GM19397 (cell line): ENCODE data around the gene NKD2.
A peak's percentile ranks its signal among the peaks of the same experiment; 100 is the strongest.
"Not testable (repeated sequence)": the region's sequence is repeated elsewhere in the genome, so short reads cannot be mapped to it uniquely, and the experiment has no call there.

Experiments
- ATAC-seq: cut with Tn5 transposase; IDR thresholded peaks from one replicate; pipeline ENCODE4 v1.9.1; 2021; ENCODE audit warnings: mild to moderate bottlenecking, moderate library complexity; ENCODE audit not compliant: unreplicated experiment

NKD2 gene, protein sequence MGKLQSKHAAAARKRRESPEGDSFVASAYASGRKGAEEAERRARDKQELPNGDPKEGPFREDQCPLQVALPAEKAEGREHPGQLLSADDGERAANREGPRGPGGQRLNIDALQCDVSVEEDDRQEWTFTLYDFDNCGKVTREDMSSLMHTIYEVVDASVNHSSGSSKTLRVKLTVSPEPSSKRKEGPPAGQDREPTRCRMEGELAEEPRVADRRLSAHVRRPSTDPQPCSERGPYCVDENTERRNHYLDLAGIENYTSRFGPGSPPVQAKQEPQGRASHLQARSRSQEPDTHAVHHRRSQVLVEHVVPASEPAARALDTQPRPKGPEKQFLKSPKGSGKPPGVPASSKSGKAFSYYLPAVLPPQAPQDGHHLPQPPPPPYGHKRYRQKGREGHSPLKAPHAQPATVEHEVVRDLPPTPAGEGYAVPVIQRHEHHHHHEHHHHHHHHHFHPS

DNA sequence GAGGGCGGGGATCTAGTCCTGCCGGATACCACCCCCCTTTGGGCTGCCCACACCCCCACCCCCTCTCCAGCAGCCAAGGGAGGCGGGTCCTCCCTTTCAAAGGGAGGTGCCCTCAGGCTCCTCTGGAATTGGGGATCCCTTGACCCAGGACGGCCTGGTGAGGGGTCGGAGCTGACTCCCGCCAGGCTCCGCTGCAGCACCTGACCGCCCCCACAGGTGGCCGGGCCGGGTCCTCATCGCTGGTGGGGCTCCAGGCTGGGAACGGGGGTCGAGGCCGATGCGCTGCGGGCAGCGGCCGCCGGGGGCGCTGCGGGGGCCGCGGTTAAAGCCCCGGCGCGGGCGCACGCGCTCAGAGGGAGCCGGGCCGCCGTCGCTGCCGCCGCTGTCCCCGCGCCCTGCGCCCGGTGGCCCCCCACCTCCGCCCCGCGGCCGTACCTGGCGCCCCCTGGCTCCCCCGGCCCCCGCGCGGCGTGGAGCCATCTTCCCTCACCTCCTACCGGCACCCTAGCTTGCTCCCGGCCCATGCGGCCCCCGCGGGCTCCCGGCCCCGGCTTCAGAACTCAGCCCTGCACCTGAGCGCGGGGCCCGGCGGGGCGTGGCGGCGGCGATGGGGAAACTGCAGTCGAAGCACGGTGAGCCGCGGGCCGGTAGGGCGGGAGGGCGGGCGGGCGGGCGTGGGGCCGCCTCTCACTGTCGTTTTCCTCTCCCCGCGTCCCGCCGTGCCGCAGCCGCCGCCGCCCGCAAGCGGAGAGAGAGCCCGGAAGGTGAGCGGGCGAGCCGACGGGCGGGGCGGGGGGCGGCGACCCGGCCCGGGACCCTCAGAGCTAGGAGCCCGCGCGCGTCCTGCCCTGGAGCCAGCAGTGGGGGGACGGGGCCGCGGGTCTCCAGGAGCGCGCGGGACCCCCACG, at the start of gene NKD2:
NKD2 (plus strand) TSS at position 352 of the 908 bp plus-strand sequence; CDS start at position 608, 256 bp downstream.
- peak; percentile 46 for ATAC-seq

DNA sequence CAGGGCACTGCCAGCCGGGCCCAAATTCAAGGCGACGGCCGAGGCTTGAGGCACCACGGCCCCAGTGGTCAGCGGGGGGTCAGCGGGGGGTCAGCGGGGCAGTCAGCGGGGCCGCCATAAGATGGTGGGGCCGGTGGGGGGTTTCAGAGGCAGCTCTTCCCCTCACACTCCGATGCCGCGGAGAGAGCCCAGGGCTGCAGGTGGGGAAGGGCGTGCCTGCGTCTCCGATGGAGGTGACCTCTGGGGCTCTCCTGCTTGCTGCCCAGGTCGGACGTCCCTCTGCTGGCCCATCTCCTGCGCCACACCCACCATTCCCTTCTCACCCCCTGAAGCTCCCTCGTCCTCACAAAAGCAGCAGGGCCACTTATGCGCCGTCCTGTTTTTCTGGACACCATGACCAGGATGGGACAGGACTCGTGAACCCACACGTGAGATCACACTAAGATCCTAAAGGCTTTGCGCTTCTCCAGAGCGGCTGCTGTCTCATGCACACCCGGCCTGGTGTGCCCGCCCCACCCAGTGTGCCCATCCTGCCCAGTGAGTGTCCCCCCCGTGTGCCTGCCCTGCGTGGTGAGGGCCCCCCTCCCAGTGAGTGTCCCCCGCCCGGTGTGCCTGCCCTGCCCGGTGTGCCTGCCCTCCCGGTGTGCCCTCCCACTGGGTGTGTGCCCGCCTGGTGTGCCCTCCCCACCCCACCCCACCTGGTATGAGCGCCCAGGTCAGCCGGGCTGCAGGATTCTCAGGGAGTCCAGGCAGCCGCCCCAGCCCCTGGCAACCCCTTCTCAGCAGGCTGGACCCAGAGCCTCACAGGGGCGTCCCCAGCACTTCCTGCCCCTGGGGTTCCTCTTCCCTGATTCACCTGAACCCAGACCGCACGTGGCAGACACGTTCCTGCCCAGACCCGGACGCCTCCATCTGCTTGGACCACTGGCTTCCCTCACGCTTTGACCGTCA, 48.7 kb upstream of the NKD2 start:
- no peak for ATAC-seq

DNA sequence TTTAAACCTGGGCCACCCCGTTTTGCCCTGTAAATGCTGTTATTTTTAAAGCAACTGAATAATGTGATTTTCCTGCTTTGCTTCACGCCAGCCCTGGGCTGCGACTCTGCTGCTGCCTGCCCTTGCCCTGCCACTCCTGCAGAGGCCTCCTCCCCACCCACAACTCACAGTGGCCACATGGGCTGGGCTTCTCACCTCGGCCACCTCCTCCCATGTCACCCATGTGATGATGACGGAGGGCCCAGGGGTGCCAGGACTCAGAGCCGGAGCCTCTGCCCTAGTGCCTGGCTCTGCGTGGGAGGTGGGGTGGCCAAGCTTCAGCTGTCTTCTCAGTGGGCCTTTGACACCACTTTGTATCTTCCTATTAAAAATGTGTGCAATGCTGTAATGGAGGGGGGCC, 48.1 kb upstream of the NKD2 start:
- ATAC-seq: no peak

DNA sequence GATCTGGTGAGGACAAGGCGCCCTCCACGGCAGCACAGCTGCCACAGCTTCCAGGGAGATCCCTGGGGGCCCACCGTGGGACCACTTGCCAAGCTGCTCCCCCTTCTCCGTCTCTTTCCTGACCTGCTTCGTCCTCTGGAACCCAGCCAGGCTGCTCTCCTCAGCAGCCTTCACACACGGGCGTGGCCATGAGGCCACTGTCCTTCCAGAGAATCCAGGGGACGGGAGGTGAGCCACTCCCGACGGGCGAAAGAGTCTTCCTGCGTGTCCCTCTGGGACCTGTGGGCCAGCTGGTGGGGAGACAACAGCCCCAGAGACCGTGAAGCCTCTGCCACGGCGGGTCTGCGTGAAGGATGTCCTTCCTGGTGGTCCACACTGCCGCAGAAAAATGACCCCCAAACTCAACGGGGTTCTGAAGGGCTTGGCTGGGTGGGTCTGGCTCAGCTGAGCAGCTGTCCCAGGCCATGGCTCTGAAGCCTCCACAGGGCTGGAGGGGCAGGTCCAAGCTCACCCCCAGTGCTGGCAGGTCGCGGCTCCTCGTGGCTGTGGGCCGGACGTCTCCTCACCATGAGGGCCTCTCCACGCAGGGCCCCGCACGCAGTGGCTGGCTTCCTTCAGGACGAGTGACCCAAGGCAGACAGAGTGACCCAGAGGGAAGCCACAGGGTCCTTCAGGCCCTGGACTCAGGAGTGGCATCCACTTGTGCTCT, 47.4 kb upstream of the NKD2 start:
- no peak for ATAC-seq

DNA sequence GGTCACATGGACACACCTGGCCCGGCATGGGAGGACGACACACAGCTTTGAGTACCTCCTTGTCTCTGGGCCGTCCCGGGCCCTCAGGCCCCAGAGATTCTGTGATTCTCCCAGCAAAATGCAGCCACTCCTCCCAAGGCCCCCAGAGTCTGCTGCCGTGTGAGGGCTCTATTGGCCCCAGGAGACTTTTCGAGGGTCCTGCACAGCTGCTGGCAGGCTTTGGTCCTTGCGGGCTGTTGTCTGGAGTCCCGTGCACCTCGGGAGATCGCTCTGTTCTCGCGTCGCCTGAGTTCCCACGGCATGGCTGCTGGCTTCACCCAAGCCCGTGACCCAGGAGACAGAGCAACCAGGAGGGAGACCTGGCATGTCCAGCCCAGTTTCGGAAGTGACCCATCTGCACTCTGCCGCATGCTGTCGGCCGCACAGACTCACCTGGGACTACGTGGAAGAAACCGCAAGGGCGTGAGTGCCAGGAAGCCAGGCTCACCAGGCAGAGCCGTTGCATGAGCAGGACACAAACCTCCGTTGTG, 46.8 kb upstream of the NKD2 start:
- ATAC-seq: no peak

DNA sequence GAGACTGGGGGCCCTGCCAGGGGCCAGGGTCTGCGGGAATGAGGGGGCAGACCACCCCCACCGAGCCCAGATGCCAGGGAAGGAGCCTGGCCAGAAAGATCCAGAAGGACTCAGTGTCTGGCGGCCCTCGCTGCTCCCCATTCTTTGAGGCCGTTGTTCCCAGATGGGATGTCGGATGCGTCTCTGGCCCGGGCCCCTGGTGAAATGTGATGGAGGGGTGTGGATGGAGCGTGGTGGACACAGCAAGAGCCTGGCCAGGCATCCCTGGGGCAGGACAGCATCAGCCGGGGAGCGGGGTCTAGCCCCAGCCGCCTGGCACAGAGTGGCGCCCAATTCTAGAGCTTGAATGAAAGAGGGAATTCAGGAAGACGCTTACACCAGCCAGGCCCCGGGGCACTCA, 46.2 kb upstream of the NKD2 start:
- ATAC-seq: no peak

DNA sequence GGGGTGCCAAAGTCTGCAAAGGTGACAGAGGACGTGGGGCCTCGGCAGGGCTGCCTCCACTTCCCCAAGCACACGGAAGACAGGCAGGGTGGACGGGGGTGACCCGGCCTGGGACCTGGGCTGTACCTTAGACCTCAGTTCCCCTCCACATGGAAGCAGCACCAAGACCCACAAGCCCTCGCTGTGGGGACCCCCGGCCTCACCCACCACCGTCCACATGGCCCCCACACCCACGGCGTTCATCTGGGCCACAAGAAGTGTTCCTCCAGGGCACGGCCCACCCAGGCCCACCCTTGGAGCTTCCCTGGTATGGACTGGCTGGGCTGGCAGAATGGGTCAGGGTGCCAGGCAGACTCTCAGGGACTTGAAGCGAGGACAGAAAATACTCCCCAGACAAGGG, 45.8 kb upstream of the NKD2 start:
- no peak for ATAC-seq

DNA sequence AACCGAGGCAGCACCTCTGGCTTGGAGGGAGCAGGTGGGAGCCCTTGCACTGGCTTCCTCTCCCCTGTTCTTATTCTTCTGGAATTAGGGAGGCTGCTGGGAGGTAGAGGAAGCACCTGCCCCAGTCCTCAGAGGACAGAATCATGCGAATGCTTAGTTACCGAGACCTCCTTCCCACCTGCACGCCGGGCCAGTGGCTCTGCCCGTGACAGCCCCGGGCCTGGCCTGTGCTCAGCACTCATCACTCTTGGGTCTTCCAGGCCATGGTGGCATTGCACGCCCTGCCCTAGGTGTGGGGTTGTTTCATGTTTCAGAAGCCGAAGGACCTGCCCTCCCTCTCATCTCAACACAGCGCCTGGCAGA, 45.3 kb upstream of the NKD2 start:
- ATAC-seq: no peak

DNA sequence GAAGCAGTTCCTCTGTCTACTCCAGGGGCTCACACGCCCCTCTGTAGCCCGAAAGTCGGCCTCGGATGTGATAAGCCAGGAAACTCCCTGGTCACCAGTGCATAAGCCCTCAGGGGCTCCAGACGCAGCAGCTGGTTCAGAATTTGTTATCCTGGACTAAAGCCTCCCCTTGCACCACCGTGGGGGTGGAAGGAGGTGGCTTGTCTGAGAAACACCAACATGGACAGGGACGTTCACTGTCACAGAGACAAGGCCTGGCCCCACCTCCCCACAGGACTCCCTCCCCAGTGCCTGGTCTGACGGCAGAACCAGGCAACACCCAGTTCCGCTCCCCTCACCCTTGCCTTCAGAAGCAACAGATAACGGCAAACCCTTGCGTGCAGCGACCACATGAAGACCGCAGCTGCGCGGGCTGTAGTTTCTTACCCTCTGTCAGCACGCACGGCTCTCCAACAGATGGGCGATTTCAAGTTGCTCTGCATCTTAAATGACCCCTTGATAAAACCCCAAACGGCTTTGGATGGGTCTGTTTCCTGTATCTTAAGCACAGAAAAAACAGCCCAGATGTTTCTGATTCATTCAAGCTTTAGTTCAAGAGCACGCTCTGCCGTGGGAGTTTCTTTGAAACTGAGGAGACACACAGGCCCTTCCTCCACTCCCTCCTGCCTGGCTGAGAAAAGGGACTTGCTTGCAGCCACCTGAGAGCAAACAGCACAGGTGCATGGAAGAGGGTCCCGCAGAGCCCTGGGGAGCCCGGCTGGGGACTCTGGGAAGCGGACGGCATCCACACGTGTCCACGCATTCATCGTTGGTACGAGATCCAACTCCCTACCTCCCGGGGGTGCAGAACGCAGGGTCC, 44.7 kb upstream of the NKD2 start:
- ATAC-seq: peak; percentile 85

DNA sequence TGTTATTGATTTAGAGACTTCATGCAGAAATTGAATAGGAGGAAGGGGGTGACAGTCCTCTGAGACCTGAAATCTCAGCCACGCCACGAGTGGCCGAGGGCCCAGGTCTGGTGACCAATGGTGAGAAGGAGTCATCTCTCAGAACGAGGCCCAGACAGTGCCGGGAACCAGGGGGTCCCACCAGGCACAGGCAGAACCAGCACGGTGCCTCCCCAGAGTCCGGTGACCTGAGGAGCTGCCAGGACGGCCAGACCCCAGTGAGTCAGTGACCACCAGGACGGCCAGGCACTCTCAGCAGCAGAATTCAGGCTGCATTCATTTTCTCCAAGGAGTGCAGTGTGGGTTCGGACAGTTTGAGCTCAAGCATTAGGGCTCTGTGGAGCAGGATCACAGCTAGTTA, 43.8 kb upstream of the NKD2 start:
- ATAC-seq: no peak

DNA sequence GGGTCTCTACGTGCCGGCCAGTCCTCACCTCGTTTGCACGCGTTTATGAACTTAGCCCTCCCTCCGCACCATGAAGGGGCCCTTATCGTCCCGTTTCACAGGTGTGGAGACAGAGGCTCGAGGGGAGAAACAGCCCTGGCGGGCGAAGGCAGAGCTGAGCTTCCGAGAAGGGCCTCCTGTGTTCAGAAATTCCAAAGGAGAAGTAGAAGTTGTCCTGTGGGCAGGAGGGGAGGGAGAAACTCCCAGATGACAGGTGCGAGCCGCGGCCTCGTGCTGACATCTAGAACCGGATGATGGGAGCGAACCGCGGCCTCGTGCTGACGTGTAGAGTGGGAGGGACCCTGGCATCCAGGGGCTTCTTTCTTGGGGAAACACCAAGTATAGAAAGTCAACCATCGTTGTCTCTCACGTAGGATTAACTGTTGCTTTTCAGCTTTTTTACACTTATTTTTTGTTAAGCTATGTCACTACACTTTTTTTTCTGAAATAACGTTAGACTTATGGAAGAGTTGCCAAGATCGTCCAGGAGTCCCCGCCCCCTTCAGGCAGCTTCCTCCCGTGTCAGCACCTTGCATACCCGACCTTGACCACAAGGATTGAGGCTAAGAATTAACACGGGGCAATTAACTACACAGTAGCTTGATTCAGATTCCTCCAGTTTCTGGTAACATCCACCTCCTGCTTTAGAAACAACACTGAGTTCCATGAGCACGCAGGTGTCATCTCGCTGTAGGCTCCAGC, 42.8 kb upstream of the NKD2 start:
- no peak for ATAC-seq

DNA sequence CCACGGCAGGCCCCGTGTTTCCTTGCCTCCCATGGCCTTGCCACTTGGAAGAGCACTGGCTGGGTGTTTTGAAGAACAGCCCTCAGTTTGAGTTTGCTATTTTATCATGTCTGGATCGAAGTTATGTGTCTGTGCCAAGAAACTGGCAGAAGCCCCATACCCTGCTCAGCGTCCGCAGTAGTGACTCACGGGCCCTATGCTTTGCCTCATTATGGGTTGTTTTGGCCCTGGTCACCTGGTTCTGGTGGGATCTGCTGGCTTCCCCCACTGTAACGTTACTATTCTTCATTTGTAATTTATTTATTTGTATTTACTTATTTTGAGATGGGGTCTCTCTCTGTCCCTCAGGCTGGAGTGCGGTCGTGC, 42.3 kb upstream of the NKD2 start:
- no peak for ATAC-seq

DNA sequence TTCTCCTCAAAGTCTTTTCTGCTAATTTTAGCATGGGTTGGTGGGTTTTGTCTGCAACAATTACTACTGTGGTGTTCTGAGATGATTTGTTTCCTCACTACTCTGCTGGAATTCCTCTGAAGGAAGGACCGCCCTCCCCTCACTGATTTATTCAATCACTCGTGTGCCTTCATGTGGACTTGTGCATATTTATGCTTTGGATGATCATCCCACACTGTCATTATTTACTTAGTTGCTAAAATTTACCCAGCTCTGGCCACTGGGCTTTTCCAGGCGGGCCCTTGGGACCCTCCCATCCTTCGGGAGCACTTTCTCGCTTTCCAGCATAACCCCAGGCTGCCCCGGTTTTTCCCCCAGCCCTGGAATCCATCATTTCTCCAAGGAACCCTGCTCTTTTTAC, 41.7 kb upstream of the NKD2 start:
- ATAC-seq: no peak

DNA sequence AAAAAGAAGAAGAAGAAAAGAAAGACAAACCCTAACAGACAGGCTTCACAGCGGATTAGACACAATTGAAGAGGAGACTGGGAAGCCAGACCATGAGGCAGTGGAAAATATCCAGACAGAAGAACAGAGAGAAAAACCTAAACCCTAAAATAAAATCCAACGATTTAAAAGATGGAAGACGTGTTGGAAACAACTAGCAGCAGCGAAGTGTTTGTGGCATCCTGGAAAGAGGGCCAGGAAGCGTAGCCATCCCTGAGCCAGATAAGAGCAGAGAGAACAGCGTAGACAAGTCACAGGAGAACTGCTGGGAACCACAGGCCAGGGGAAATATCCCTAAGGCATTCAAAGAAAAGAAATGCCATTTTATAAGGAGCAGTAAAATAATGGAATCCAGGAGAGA, 39.7 kb upstream of the NKD2 start:
- ATAC-seq: no peak

DNA sequence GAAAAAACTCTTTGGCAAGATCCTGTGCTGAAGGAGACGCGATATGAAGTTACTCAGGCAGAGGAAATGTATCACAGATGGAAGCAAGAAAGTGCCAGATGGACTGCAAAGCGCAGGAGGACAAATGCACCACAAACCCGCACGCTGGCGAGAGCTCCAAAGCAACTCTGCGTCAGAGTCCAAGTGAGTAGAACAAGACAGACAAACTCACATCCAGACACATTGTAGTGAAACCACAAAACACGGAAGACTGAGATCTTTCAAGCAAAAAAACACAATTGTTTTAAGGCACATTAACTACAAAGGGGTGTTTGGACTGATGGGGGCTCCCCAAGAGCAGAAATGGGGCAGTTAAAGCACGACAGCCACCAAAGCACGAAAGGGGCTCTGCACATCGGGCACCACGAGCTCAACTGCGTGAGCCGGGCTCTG, 39.2 kb upstream of the NKD2 start:
- no peak for ATAC-seq

DNA sequence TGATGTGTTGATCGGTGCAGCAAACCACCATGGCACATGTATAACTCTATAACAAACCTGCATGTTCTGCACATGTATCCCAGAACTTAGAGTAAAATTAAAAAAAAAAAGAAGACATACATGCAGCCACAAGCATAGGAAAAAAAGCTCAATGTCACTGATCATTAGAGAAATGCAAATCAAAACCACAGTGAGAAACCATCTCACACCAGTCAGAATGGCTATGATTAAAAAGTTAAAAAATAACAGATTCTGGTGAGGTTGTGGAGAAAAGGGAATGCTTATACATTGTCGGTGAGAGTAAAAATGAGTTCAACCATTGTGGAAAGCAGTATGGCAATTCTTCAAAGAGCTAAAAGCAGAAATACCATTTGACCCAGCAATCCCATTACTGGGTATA, 36.0 kb upstream of the NKD2 start:
- not testable (repeated sequence) for ATAC-seq

DNA sequence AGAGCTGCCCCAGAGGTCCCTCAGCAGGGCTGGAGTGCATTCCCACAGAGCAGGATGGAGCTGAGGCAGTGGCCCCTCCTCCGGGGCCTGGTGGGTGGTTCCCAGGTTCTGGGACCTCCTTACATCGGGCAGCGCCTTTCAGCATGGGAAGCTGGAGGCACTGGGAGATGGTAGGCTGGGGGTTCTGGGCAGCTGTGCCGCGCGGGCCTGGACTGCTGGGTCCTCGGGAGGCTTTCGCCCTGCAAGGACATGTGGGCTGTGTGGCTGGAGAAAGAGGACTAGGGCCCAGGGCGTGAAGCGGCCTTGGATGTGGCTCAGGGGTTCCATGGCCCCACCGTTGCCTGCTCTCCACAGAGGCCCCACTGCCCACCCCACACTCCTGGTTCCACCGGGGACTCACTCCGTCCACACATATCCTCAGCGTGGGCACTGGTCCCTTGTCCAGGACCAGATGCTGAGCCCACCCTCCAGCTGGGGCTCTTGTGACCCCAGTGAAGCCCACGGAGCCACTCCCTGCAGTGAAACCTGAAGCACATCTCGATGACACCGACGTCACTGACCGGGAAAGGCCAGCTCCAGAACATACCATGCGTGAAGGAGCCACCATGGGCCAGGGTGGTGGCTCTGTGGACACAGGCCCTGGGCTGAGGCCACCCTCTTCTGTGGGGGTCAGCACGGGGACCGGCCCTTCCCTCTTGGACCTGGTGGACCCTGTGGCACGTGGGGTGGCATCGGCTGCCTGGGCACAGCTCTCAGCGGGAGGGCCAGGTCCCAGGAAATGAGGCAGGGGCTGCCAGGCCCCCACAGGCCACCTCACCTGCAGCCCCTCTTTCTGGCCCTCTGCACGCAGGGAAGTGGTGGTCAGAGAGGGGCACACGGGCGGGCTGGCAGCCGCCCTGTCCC, 31.5 kb upstream of the NKD2 start:
- no peak for ATAC-seq
